ENCODE results near the gene STK11. TPM values are rescaled to one million over a fixed set of nuclear protein-coding genes. Genes with fewer than 3 reads are reported as not detected.

The STK11 gene
- polyA plus RNA-seq, 1 of the 3 experiments (the other 2 are of a cell fraction) = 55.5 TPM

GRCh38 chr19:1214862-1215731 lies 9.5 kb downstream of the STK11 start:
- Histone ChIP-seq H3F3A (replicated peaks; ENCODE audit: insufficient read depth) (peaks cover 36% of the 10 kb centered on the region), H4K20me1 (ENCODE audit: insufficient read depth) (0 out of 2 replicates have a peak, but pooled peaks cover 7% of the 10 kb centered on the region), H3K4me1 (ENCODE audit: control insufficient read depth in 1 of 2, insufficient read depth in 2 of 2, low read depth in 1 of 2, low read length in 1 of 2) (peaks cover 30 to 39% of the 10 kb centered on the region in 2 experiments; a peak in 3 of 4 replicates), H3K9me2 (no peaks in the 10 kb centered on the region), H3K9me3 (no peaks in the 10 kb centered on the region), H3K9ac (peak overlapping the region; percentile 61), H2AFZ (ENCODE audit: low read depth) (no peak overlapping the region), H3K4me3 (ENCODE audit: low read depth in 2 of 2, low read length in 1 of 2) (peak overlapping the region; percentile 0 to 33; a peak in 1 of 4 replicates), H3K79me2 (ENCODE audit: insufficient read depth) (peaks cover 95% of the 10 kb centered on the region), H3K36me3 (replicated peaks in 1 of 2; ENCODE audit: control insufficient read depth in 1 of 2, insufficient read depth in 2 of 2, low read length in 1 of 2) (peaks cover under 1 to 9% of the 10 kb centered on the region in 2 experiments), H3K4me2 (peak overlapping the region; percentile 79), H3K27ac (ENCODE audit: low read depth in 2 of 2, low read length in 1 of 2) (peak overlapping the region; percentile 90 to 92), H3K27me3 (ENCODE audit: insufficient read depth) (no peaks in the 10 kb centered on the region)
- 56% methylated on average over 6 of the region's 26 CpGs for WGBS (ENCODE audit: low lambda C conversion rate)
- POLR2A ChIA-PET = interaction anchor here (2.7 kb wide), 1 partner anchor 54 kb away, joined by 10 read pairs; the partner anchor contains the start of gene CIRBP
- peak; percentile 83 for DNase-seq
- CTCF ChIA-PET = interaction anchor here (0.6 to 5.5 kb wide), 11 partner anchors 8 to 102 kb away, joined by 3 to 43 read pairs (median 8); partner anchors contain the start of gene ATP5F1D
- TF ChIP-seq FOXJ3 (CRISPR knock-in tag; IDR thresholded peaks at IDR 0.05) (no peak), REST (IDR thresholded peaks at IDR 0.05; ENCODE audit: low read depth, low read length) (no peak), MAX (IDR thresholded peaks at IDR 0.05; ENCODE audit: low read depth) (no peak), RCOR1 (IDR thresholded peaks at IDR 0.05; ENCODE audit: low read length) (no peak; the same call in 1 of the 2 replicates), CTCF (IDR thresholded peaks at IDR 0.05) (peak; percentile 23; the same call in 1 of the 2 replicates), FOSL2 (IDR thresholded peaks at IDR 0.05; ENCODE audit: borderline replicate concordance, low read depth) (no peak), POLR2AphosphoS5 (IDR thresholded peaks at IDR 0.05; ENCODE audit: low read depth, low read length) (peak; percentile 15; the same call in 1 of the 2 replicates), FOXM1 (IDR thresholded peaks at IDR 0.05; ENCODE audit: low read depth) (no peak), EP300 (IDR thresholded peaks at IDR 0.05; ENCODE audit: borderline replicate concordance in 1 of 2, low read depth in 1 of 2, low read length in 1 of 2) (peak in 1 of 2 experiments; percentile 46; a peak in 2 of 4 replicates), TAF1 (IDR thresholded peaks at IDR 0.05; ENCODE audit: borderline replicate concordance, low read depth, low read length) (no peak), USF1 (IDR thresholded peaks at IDR 0.05; ENCODE audit: borderline replicate concordance, low read depth) (no peak), MEF2A (IDR thresholded peaks at IDR 0.05; ENCODE audit: borderline replicate concordance, low read depth) (peak; percentile 89; the same call in 1 of the 2 replicates), TEAD4 (IDR thresholded peaks at IDR 0.05; ENCODE audit: borderline replicate concordance, insufficient read depth) (no peak), SIN3A (IDR thresholded peaks at IDR 0.05; ENCODE audit: borderline replicate concordance, low read depth, low read length) (no peak), RXRA (IDR thresholded peaks at IDR 0.05; ENCODE audit: borderline replicate concordance, low read depth) (no peak), ZBTB33 (IDR thresholded peaks at IDR 0.05; ENCODE audit: borderline replicate concordance, low read depth) (no peak), MXI1 (IDR thresholded peaks at IDR 0.05; ENCODE audit: low read depth, low read length) (peak; percentile 42), NFIC (IDR thresholded peaks at IDR 0.05; ENCODE audit: borderline replicate concordance) (peak; percentile 51; the same call in 1 of the 2 replicates), GATA2 (CRISPR knock-in tag; IDR thresholded peaks at IDR 0.05) (no peak), RFX5 (IDR thresholded peaks at IDR 0.05; ENCODE audit: low read length) (no peak), JUND (IDR thresholded peaks at IDR 0.05) (no peak)

Data from SK-N-SH (cell line).